Astrocyte (in vitro differentiated cells and primary cell): ENCODE data around the gene PRSS33. TPM values are rescaled to one million over a fixed set of nuclear protein-coding genes. Genes with fewer than 3 reads are reported as not detected.

ENCODE experiments used
- DNase-seq: peaks from one replicate; pipeline ENCODE4 v3.0.0-alpha.2; 2010; ENCODE audit warnings: low read depth
- FAIRE-seq: peaks from 2 replicates; lab custom pipeline; 2011; peaks lifted over from hg19 to GRCh38; lab: Jason Lieb, UNC
- H2AFZ ChIP-seq: 2 replicates; pipeline ENCODE4 v1.6.0; 2012; ENCODE audit warnings: low read depth, low read length, inconsistent platforms
- H3K27ac ChIP-seq: 2 replicates; pipeline ENCODE4 v1.5.1; 2011; ENCODE audit warnings: low read depth, low read length, inconsistent platforms
- H3K27me3 ChIP-seq: 2 replicates; pipeline ENCODE4 v1.6.0; 2011; ENCODE audit warnings: low read length, inconsistent platforms; ENCODE audit not compliant: insufficient read depth
- H3K36me3 ChIP-seq: 2 replicates; pipeline ENCODE4 v1.5.1; 2011; ENCODE audit warnings: low read length, inconsistent platforms; ENCODE audit not compliant: insufficient read depth
- H3K4me1 ChIP-seq: 2 replicates; pipeline ENCODE4 v1.5.1; 2011; ENCODE audit warnings: low read length, inconsistent platforms; ENCODE audit not compliant: insufficient read depth
- H3K4me2 ChIP-seq: 2 replicates; pipeline ENCODE4 v1.6.0; 2012; ENCODE audit warnings: low read length, inconsistent platforms
- H3K4me3 ChIP-seq: 2 replicates; pipeline ENCODE4 v1.5.1; 2011; ENCODE audit warnings: low read depth, mild to moderate bottlenecking, low read length, inconsistent platforms; ENCODE audit not compliant: insufficient read depth
- H3K79me2 ChIP-seq: 2 replicates; pipeline ENCODE4 v1.6.0; 2012; ENCODE audit warnings: mild to moderate bottlenecking, low read length, inconsistent platforms; ENCODE audit not compliant: insufficient read depth
- H3K9ac ChIP-seq: 2 replicates; pipeline ENCODE4 v1.6.0; 2012; ENCODE audit warnings: mild to moderate bottlenecking, low read length, inconsistent platforms
- H3K9me3 ChIP-seq: 2 replicates; pipeline ENCODE4 v1.5.1; 2012; ENCODE audit warnings: low read depth, mild to moderate bottlenecking, low read length, inconsistent platforms; ENCODE audit not compliant: insufficient read depth
- H4K20me1 ChIP-seq: 2 replicates; pipeline ENCODE4 v1.6.0; 2012; ENCODE audit warnings: low read length, inconsistent platforms; ENCODE audit not compliant: insufficient read depth
- H3K27ac Mint-ChIP-seq: one replicate; pipeline ENCODE4 v1.8.0; 2021; ENCODE audit warnings: mild to moderate bottlenecking, mixed read lengths; ENCODE audit not compliant: unreplicated experiment
- H3K27me3 Mint-ChIP-seq: one replicate; pipeline ENCODE4 v1.8.0; 2021; ENCODE audit warnings: low read depth, mixed read lengths; ENCODE audit not compliant: unreplicated experiment
- H3K36me3 Mint-ChIP-seq: one replicate; pipeline ENCODE4 v1.8.0; 2021; ENCODE audit warnings: low read depth, mixed read lengths; ENCODE audit not compliant: unreplicated experiment
- H3K4me1 Mint-ChIP-seq: one replicate; pipeline ENCODE4 v1.8.0; 2021; ENCODE audit warnings: low read depth, mixed read lengths; ENCODE audit not compliant: unreplicated experiment
- H3K4me3 Mint-ChIP-seq: one replicate; pipeline ENCODE4 v1.8.0; 2021; ENCODE audit warnings: mild to moderate bottlenecking, moderate library complexity, mixed read lengths; ENCODE audit not compliant: unreplicated experiment
- H3K9me3 Mint-ChIP-seq: one replicate; pipeline ENCODE4 v1.8.0; 2021; ENCODE audit warnings: mild to moderate bottlenecking, mixed read lengths; ENCODE audit not compliant: unreplicated experiment
- EZH2 ChIP-seq: IDR thresholded peaks from 2 replicates; pipeline ENCODE4 v1.6.1; 2012; ENCODE audit warnings: mild to moderate bottlenecking, low read length, inconsistent platforms; ENCODE audit not compliant: insufficient read depth
- total RNA-seq: library from RNA; stranded (reverse); gene quantifications from 2 replicates; pipeline ENCODE4 v1.2.1, GENCODE V29; 2021
- TF ChIP-seq, protein P1 (sequence below): IDR thresholded peaks from 2 replicates; pipeline ENCODE4 v1.5.1; 2011; ENCODE audit warnings: low read depth, mild to moderate bottlenecking, inconsistent platforms, low read length, moderate library complexity; ENCODE audit not compliant: insufficient read depth

The PRSS33 gene
- total RNA-seq, 1 donor from 2014 or later: not detected

DNA sequence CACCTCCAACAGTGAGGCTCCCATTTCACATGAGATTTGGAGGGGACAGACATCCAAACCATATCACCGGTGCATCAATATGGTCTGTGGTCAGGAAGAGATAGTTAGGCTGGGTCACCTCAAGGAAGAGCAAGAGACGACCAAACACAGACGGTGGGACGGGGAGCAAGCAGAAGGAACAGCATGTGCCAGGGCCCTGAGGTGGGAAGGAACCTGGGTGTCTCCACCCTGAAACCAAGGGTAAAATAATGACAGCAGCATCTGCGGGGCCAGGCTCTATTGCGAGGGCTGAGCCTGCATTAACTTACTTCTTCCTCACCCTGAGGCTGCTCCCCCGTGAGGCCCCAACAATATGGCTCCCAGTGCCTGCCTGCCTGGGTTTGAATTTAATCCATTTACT is 20.8 kb upstream of the PRSS33 start:
- H2AFZ ChIP-seq: no peak overlapping the region
- H3K27ac Mint-ChIP-seq: no peak overlapping the region
- no peak overlapping the region for H3K4me3 ChIP-seq
- no peaks in the 10 kb centered on the region for H3K36me3 ChIP-seq
- no peak for TF ChIP-seq EZH2
- TF ChIP-seq, protein P1, sequence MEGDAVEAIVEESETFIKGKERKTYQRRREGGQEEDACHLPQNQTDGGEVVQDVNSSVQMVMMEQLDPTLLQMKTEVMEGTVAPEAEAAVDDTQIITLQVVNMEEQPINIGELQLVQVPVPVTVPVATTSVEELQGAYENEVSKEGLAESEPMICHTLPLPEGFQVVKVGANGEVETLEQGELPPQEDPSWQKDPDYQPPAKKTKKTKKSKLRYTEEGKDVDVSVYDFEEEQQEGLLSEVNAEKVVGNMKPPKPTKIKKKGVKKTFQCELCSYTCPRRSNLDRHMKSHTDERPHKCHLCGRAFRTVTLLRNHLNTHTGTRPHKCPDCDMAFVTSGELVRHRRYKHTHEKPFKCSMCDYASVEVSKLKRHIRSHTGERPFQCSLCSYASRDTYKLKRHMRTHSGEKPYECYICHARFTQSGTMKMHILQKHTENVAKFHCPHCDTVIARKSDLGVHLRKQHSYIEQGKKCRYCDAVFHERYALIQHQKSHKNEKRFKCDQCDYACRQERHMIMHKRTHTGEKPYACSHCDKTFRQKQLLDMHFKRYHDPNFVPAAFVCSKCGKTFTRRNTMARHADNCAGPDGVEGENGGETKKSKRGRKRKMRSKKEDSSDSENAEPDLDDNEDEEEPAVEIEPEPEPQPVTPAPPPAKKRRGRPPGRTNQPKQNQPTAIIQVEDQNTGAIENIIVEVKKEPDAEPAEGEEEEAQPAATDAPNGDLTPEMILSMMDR: no peak
- H3K4me1 ChIP-seq: no peaks in the 10 kb centered on the region
- H3K9me3 ChIP-seq: peaks cover 14% of the 10 kb centered on the region
- no peak overlapping the region for H3K27ac ChIP-seq
- H3K36me3 Mint-ChIP-seq: peaks cover 7% of the 10 kb centered on the region
- FAIRE-seq (no peak), DNase-seq (no peak)
- H3K27me3 Mint-ChIP-seq: peaks cover 60% of the 10 kb centered on the region
- no peak overlapping the region for H3K4me3 Mint-ChIP-seq
- H3K4me1 Mint-ChIP-seq: peaks cover 1% of the 10 kb centered on the region
- H4K20me1 ChIP-seq: no peaks in the 10 kb centered on the region
- H3K4me2 ChIP-seq: no peak overlapping the region
- H3K27me3 ChIP-seq: peaks cover 25% of the 10 kb centered on the region
- no peak overlapping the region for H3K9ac ChIP-seq
- peaks cover 25% of the 10 kb centered on the region for H3K9me3 Mint-ChIP-seq
- no peaks in the 10 kb centered on the region for H3K79me2 ChIP-seq

DNA sequence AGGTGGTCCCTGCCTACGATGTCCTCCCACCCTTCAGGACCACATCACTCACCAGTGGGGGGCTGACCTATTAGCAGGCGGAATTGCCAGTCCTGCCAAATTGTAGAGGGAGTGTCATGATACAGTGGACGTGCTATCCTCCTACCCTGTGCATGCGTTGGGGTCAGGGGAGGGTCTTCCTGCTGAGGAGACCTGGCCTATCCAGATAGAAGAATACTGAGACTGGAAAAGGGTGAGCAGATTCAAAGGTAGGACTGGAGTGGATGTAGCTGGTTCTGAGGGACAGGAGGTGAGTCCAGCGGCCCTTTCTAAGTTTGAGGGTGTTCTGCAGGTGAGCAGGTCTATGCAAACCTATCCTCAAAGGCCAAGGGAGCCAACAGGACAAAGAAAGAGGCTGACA is 18.9 kb upstream of the PRSS33 start:
- Histone ChIP-seq H3K79me2 (no peaks in the 10 kb centered on the region), H3K9me3 (peaks cover 14% of the 10 kb centered on the region), H3K9ac (no peak overlapping the region), H3K27ac (no peak overlapping the region), H3K4me1 (no peaks in the 10 kb centered on the region), H2AFZ (no peak overlapping the region), H3K4me3 (no peak overlapping the region), H4K20me1 (no peaks in the 10 kb centered on the region), H3K36me3 (no peaks in the 10 kb centered on the region), H3K27me3 (peaks cover 22% of the 10 kb centered on the region), H3K4me2 (no peak overlapping the region)
- Mint-ChIP-seq H3K27ac (no peak overlapping the region), H3K36me3 (peaks cover 7% of the 10 kb centered on the region), H3K27me3 (peaks cover 50% of the 10 kb centered on the region), H3K4me3 (no peak overlapping the region), H3K9me3 (peaks cover 27% of the 10 kb centered on the region), H3K4me1 (no peaks in the 10 kb centered on the region)
- TF ChIP-seq EZH2: no peak
- TF ChIP-seq, protein P1: no peak
- DNase-seq: no peak
- FAIRE-seq: no peak

- Histone ChIP-seq H3K27me3 (peaks cover 16% of the 10 kb centered on the region), H3K27ac (no peak overlapping the region), H3K4me1 (no peaks in the 10 kb centered on the region), H3K4me2 (no peak overlapping the region), H3K9ac (no peak overlapping the region), H4K20me1 (no peaks in the 10 kb centered on the region), H2AFZ (no peak overlapping the region), H3K36me3 (no peaks in the 10 kb centered on the region), H3K79me2 (no peaks in the 10 kb centered on the region), H3K9me3 (peaks cover 14% of the 10 kb centered on the region), H3K4me3 (no peak overlapping the region)
- TF ChIP-seq EZH2: no peak
- TF ChIP-seq, protein P1: no peak
- DNase-seq: no peak
- no peak overlapping the region for H3K4me3 Mint-ChIP-seq
- H3K27ac Mint-ChIP-seq: no peak overlapping the region
- H3K9me3 Mint-ChIP-seq: peaks cover 27% of the 10 kb centered on the region
- peaks cover 40% of the 10 kb centered on the region for H3K27me3 Mint-ChIP-seq
- H3K36me3 Mint-ChIP-seq: peaks cover 5% of the 10 kb centered on the region
- H3K4me1 Mint-ChIP-seq: no peaks in the 10 kb centered on the region
- no peak for FAIRE-seq
Measured at GRCh38 chr16:2804728-2805127, 17.4 kb upstream of the PRSS33 start.
